GM12801 (cell line): Measurements from ENCODE around the gene ITM2C.

Experiments used
- TF ChIP-seq, protein P1 (sequence below): IDR thresholded peaks from one replicate; pipeline ENCODE4 v1.5.1; 2011; ENCODE audit warnings: control low read depth; ENCODE audit not compliant: insufficient read length; ENCODE audit errors: extremely low read depth

The ITM2C gene

GRCh38 chr2:230908595-230909191 is 44.0 kb downstream of the ITM2C start:
- TF ChIP-seq, protein P1, sequence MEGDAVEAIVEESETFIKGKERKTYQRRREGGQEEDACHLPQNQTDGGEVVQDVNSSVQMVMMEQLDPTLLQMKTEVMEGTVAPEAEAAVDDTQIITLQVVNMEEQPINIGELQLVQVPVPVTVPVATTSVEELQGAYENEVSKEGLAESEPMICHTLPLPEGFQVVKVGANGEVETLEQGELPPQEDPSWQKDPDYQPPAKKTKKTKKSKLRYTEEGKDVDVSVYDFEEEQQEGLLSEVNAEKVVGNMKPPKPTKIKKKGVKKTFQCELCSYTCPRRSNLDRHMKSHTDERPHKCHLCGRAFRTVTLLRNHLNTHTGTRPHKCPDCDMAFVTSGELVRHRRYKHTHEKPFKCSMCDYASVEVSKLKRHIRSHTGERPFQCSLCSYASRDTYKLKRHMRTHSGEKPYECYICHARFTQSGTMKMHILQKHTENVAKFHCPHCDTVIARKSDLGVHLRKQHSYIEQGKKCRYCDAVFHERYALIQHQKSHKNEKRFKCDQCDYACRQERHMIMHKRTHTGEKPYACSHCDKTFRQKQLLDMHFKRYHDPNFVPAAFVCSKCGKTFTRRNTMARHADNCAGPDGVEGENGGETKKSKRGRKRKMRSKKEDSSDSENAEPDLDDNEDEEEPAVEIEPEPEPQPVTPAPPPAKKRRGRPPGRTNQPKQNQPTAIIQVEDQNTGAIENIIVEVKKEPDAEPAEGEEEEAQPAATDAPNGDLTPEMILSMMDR: no peak

GRCh38 chr2:230909841-230910545 is 45.3 kb downstream of the ITM2C start:
- TF ChIP-seq, protein P1: no peak

DNA sequence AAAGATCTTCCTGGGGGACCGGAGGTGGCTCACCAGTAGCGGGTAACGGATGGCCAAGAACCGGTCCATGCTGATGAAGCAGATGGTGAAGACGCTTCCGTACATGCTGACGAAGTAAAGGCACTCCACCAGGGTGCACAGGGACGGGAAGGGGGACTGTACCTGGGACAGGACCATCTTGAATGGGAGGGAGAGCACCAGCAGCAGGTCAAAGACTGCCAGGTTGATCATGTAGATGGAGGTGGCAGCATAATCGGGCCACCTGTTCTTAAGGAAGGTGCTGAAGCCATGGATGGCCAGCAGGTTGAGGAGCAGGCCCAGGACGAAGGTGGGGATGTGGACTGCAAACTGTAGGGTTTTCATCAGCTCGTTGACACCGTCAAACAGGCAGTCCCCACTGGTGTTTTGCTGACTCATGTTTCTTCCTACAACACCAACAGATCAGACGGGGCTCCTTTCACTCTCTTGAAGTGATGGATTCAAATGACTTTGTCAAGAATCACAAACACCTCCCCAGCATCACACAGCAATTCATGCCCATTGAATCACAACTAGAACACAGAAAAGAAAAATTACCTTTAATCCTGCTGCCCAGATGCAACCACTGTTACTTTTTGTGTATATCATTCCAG is 45.9 kb downstream of the ITM2C start:
- TF ChIP-seq, protein P1: no peak

DNA sequence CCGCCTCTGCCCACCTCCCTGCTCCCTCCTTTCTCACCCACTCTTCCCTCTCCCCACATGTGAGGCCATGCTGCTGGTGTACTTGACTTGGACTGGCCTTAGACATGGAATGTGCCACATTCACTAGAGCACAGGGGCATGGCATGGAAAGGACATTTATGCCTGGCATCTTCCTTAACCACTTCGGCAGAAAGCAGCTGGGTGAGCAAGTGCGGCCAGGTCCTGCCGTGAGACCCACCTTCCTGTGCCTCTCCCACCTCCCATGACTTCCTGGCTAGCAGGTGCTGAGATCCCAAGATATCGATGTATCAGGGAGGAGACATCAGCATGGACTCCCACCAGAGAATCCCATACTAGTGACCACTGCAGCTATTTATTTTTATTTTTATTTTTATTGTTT is 47.3 kb downstream of the ITM2C start:
- TF ChIP-seq, protein P1: no peak

DNA sequence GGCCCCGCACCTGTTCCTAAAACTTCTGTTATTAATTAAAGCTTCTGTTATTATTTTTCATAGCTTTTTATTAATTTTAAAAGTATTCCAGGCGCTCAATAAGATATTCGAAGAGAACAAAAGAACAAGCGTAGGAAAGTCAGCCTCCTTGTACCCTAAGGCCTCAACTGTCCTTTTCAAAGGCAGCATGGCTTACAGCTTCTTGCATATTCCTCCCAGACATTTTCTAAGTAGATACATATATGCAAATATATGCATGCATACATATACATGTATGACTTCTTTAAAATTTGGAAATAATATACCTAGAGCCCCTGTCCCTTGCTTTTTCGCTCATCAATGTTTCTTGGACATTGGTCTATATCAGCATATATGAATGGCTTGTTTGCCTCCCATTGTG is 48.0 kb downstream of the ITM2C start:
- TF ChIP-seq, protein P1: no peak

GRCh38 chr2:230913406-230914143 is 48.8 kb downstream of the ITM2C start:
- TF ChIP-seq, protein P1: no peak

DNA sequence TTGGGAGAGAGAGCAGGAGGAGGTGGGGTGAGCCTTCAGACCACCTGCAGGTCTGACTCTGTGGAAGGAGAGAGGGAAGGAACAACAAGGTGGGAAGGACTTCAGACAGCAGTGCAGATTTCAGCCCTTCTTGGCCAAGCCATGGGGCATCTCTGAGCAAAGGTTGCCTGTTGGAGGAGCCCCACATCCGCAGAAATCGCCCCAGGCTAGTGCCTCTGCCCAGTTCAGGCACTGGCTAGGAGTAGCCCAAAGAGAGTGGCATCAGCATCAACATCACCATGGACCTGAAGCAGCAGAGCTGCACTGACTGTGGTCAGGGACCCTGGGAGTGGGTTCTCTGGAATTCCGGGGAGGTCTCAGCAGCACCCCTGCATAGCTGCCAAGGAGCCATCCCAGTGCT is 50.1 kb downstream of the ITM2C start:
- TF ChIP-seq, protein P1: no peak
